Thymus (tissue), 11 donors: ENCODE measurements around the gene ARHGEF7. TPM values are rescaled to one million over a fixed set of nuclear protein-coding genes. Genes with fewer than 3 reads are reported as not detected.

Source experiments
- DNase-seq, 9 donors: peaks; one replicate each; pipeline ENCODE4 v3.0.0-alpha.2; 2013; ENCODE audit warnings: low spot score in 9 of 9, low read depth in 6 of 9, missing footprints in 1 of 9
- H3K27ac ChIP-seq, 2 donors: one replicate each; pipeline ENCODE4 v1.5.1; 2013; ENCODE audit warnings: control low read depth in 1 of 2, low read depth in 1 of 2, low read length in 1 of 2, mild to moderate bottlenecking in 1 of 2, moderate library complexity in 1 of 2
- H3K27me3 ChIP-seq, 2 donors: one replicate each; pipeline ENCODE4 v1.5.1; 2013; ENCODE audit warnings: low read length in 1 of 2; ENCODE audit not compliant: control insufficient read depth in 2 of 2, insufficient read depth in 1 of 2
- H3K36me3 ChIP-seq, 2 donors: one replicate each; pipeline ENCODE4 v1.5.1; 2013; ENCODE audit warnings: low read length in 1 of 2, mild to moderate bottlenecking in 1 of 2, moderate library complexity in 1 of 2; ENCODE audit not compliant: control insufficient read depth in 2 of 2, insufficient read depth in 2 of 2
- H3K4me1 ChIP-seq, 2 donors: one replicate each; pipeline ENCODE4 v1.5.1; 2013; ENCODE audit warnings: low read length in 2 of 2; ENCODE audit not compliant: control insufficient read depth in 2 of 2, insufficient read depth in 2 of 2
- H3K4me3 ChIP-seq, 2 donors: one replicate each; pipeline ENCODE4 v1.5.1; 2013; ENCODE audit warnings: low read length in 2 of 2, control low read depth in 1 of 2, mild to moderate bottlenecking in 1 of 2
- H3K9me3 ChIP-seq, 2 donors: one replicate each; pipeline ENCODE4 v1.5.1; 2013; ENCODE audit warnings: low read length in 1 of 2, mild to moderate bottlenecking in 1 of 2; ENCODE audit not compliant: control insufficient read depth in 2 of 2, insufficient read depth in 1 of 2
- WGBS: extraction: QIAGEN DNeasy Blood & Tissue Kit; methylation state at CpG from one replicate; pipeline ENCODE4 v1.1.7; 2013; 5-methylcytosine and 5-hydroxymethylcytosine counted together
- polyA plus RNA-seq: library from polyadenylated mRNA; stranded (reverse); fragments of 200-250 nt; gene quantifications from one replicate; pipeline ENCODE4 v1.2.3, GENCODE V29; 2013
- total RNA-seq: library from RNA; stranded (reverse); fragments of 120-200 nt; gene quantifications from one replicate; pipeline ENCODE4 v1.2.4, GENCODE V29; 2013
- donor health status: healthy.

Gene ARHGEF7
- total and polyA plus RNA-seq, 2 donors = 60.4 to 71.9 TPM

DNA sequence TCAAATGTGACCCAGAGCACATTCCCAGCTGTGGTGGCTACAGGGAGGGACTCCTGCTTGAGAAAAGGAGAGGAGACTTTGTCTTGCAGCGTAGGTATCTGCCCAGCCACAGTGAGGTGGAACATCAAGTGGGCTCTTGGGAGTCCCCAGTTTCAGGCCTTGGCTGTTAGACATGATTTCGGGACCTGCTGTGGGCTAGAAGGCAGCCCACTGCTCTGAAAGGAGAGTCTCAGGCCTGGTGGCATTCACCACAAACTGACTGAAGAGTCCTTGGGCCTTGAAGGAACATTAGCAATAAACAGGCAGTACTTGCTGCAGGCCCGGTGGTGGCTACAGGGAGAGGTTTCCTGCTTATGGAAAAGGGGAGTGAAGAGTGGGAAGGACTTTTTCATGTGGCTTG, 143.5 kb downstream of the ARHGEF7 start:
- peaks cover 9 to 17% of the 10 kb centered on the region in 2 donors for H3K9me3 ChIP-seq
- no peaks in the 10 kb centered on the region for H3K27me3 ChIP-seq
- 96% methylated on average over 3 of the region's 3 CpGs for WGBS
- H3K36me3 ChIP-seq = peaks cover 62 to 68% of the 10 kb centered on the region in 2 donors
- no peak overlapping the region for H3K27ac ChIP-seq
- no peak for DNase-seq
- no peaks in the 10 kb centered on the region for H3K4me1 ChIP-seq
- H3K4me3 ChIP-seq = no peak overlapping the region

DNA sequence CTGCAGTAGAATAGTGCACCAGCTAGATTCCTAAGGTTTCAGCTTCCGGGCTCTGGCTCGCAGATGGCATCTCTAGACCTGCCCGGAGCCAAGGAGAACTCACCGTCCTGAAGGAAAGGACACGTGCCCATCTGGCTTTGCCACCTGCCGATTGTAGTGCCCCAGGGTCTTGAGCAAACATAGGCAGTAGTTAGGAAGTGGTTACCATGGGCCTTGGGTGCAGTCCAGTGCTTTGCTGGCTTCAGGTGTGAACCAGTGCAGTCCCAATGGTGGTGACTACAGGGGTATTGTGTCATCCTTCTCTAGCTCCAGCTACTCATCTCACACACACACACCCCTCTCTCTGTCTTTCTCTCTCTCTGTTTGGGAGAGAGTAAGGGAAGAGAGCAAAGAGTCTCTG, 143.9 kb downstream of the ARHGEF7 start:
- H3K27me3 ChIP-seq = no peaks in the 10 kb centered on the region
- no peak overlapping the region for H3K4me3 ChIP-seq
- 96% methylated on average over 6 of the region's 6 CpGs for WGBS
- no peak for DNase-seq
- H3K4me1 ChIP-seq = no peaks in the 10 kb centered on the region
- H3K27ac ChIP-seq = no peak overlapping the region
- H3K9me3 ChIP-seq = peaks cover 9 to 15% of the 10 kb centered on the region in 2 donors
- peaks cover 63 to 68% of the 10 kb centered on the region in 2 donors for H3K36me3 ChIP-seq

DNA sequence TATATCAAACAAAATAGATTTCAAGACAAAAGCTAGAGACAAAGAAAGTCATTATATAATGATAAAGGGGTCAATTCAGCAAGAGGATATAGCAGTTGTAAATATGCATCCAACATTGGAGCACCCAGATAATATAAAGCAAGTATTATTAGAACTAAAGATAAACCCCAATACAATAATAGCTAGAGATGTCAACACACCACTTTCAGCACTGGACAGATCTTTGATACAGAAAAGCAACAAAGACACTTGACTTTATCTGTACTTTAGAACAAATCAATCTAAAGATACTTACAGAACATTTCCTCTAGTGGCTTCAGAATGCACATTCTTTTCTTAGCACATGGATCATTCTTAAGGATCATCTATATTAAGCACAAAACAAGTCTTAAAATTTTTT, 146.2 kb downstream of the ARHGEF7 start:
- no peak overlapping the region for H3K27ac ChIP-seq
- H3K27me3 ChIP-seq = no peaks in the 10 kb centered on the region
- peaks cover 70% of the 10 kb centered on the region in 2 donors for H3K36me3 ChIP-seq
- DNase-seq = no peak
- peaks cover 9 to 15% of the 10 kb centered on the region in 2 donors for H3K9me3 ChIP-seq
- H3K4me1 ChIP-seq = no peaks in the 10 kb centered on the region
- H3K4me3 ChIP-seq = no peak overlapping the region

DNA sequence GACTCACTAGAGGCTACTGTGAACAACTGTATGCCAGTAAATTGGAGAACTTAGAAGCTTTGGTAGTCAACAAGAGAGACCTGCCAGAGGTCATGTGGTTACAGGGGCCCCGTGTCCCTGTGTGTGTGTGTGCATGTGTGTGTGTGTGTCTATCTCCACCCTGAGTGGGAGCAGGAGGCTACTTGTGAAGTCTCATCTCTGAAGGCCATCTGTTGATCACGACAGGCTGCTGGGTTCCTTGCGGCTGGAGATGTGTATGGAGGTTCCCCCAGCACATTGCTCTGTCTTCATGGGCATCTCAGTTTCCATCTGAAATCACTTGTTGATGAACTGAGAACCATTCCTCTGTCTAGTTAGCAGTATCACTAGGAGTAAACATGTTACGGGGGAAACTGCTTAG, 147.2 kb downstream of the ARHGEF7 start:
- no peaks in the 10 kb centered on the region for H3K4me1 ChIP-seq
- no peak overlapping the region for H3K4me3 ChIP-seq
- no peak overlapping the region for H3K27ac ChIP-seq
- no peaks in the 10 kb centered on the region for H3K27me3 ChIP-seq
- peaks cover 9 to 15% of the 10 kb centered on the region in 2 donors for H3K9me3 ChIP-seq
- WGBS = over 99% methylated on average over 4 of the region's 4 CpGs
- DNase-seq = no peak
- peaks cover 68 to 72% of the 10 kb centered on the region in 2 donors for H3K36me3 ChIP-seq

DNA sequence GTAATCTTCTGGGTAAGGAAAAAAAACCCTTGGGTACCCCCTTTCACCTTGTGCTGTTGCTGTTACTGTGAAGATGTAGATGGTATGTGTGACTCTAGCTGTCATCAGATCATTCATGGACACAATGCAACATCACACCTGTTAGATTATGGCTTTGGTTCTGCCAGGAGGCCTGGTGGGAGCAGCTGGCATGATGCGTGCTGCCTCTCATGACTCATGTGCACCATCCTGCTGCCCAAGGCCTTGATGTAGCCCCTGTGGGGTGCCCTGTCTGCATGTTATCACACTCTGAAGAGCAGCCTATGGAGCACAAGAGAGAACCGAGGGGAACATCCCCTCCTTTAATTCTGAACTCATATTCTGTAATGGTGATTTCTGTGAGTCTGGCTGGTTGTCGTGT, 147.6 kb downstream of the ARHGEF7 start:
- no peak for DNase-seq
- Histone ChIP-seq H3K9me3 (peaks cover 9 to 13% of the 10 kb centered on the region in 2 donors), H3K27me3 (no peaks in the 10 kb centered on the region), H3K4me1 (no peaks in the 10 kb centered on the region), H3K4me3 (no peak overlapping the region), H3K27ac (no peak overlapping the region), H3K36me3 (peaks cover 68 to 72% of the 10 kb centered on the region in 2 donors)
- 99% methylated on average over 3 of the region's 3 CpGs for WGBS

DNA sequence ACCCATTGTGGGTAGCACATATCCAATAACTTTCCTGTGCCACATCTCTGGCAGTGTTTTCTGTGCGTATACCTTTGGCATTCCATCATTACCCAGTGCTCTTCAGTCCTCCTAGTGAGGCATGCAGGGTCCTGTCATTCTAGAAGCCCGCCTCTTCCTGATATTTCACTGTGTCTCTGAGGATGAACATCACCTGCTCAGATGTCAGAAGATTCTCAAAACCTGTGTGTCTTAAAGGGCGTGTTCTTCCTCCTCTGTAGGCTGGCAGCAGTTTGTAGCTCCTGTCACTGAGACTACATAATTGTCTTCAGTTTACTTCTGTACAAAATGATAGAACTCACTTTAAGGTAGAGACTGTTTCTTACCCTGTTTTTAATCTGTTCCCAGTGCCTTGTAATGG, 148.5 kb downstream of the ARHGEF7 start:
- Histone ChIP-seq H3K9me3 (peaks cover 4% of the 10 kb centered on the region in 2 donors), H3K4me1 (peaks cover 0 to 2% of the 10 kb centered on the region in 2 donors), H3K27ac (no peak overlapping the region), H3K4me3 (no peak overlapping the region), H3K36me3 (peaks cover 67 to 72% of the 10 kb centered on the region in 2 donors), H3K27me3 (no peaks in the 10 kb centered on the region)
- DNase-seq = no peak
- 97% methylated on average over 3 of the region's 3 CpGs for WGBS

DNA sequence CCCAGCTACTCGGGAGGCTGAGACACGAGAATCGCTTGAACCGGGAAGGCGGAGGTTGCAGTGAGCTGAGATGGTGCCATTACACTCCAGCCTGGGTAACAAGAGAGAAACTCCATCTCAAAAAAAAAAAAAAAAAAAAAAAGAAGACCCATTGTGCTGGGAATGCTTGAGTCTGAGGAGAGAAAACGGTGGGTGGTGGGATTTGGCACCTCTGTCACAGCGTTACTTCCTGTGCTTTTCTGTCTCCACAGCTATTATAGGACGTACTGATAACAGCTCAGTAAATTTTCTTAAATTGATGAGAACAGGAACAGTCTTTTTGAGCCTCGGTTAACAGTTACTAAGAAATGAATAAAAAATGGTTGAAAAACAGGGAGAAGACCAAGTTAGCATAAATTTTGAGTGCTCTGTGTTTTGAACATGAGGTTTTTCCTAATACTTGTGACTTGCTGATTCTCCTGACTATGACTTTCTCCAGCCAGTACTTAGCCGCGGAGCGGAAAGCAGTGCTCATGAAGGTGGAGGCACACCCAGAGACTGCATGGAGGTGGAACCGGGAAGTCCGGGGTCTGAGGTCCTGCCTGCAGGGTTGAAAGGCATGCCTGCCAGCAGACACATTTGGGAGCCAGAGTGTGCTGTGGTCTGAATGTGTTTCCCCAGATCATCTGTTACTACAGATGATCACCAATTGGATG, 150.0 kb downstream of the ARHGEF7 start:
- peaks cover 72 to 78% of the 10 kb centered on the region in 2 donors for H3K36me3 ChIP-seq

DNA sequence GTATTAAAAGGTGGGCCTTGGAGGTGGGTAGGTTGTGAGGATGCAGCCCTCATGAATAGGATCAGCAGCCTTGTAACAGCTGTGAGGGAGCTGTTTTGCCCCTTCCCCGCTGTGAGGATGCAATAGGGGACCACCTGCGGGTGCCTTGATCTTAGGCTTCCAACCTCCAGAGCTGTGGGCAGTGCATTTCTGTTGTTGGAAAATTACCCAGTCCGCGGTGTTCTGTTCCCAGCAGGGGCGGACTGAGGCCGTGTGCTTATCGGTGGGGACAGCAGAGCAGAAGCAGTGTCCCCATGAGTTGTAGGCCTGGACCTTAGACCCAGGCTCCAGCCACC, 150.6 kb downstream of the ARHGEF7 start:
- H3K27me3 ChIP-seq = no peaks in the 10 kb centered on the region
- 99% methylated on average over 7 of the region's 7 CpGs for WGBS
- no peak for DNase-seq
- H3K36me3 ChIP-seq = peaks cover 77 to 81% of the 10 kb centered on the region in 2 donors
- no peak overlapping the region for H3K27ac ChIP-seq
- H3K4me1 ChIP-seq = peaks cover 0 to 6% of the 10 kb centered on the region in 2 donors
- H3K4me3 ChIP-seq = no peak overlapping the region
- no peaks in the 10 kb centered on the region for H3K9me3 ChIP-seq

More for the DNA sequence above, 150.0 kb downstream of the ARHGEF7 start:
- H3K27me3 ChIP-seq = no peaks in the 10 kb centered on the region
- 92% methylated on average over 14 of the region's 14 CpGs for WGBS
- no peaks in the 10 kb centered on the region for H3K9me3 ChIP-seq
- H3K4me3 ChIP-seq = no peak overlapping the region
- DNase-seq = no peak
- H3K4me1 ChIP-seq = peaks cover 0 to 6% of the 10 kb centered on the region in 2 donors
- no peak overlapping the region for H3K27ac ChIP-seq

DNA sequence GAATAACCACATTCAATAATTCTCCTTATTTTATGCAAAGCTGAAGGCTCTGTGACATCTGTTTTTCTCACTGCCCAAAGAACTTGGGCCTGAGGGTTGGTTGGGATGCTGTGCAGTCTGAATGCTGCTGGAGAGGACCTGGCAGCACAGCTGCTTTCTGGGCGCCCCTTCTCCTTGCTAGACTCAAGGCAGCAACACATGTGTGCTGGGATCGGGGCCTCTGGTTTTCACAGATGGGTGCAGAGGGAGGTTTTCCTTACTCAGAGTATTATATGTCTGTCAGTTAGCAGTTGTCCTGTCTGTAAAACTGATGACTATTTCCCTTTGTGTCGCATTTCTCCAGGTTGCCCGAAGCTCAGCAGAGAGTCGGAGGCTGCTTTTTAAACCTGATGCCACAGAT, 152.1 kb downstream of the ARHGEF7 start:
- no peak overlapping the region for H3K27ac ChIP-seq
- H3K9me3 ChIP-seq = no peaks in the 10 kb centered on the region
- no peak overlapping the region for H3K4me3 ChIP-seq
- H3K36me3 ChIP-seq = peaks cover 90 to 94% of the 10 kb centered on the region in 2 donors
- H3K4me1 ChIP-seq = peaks cover 0 to 6% of the 10 kb centered on the region in 2 donors
- no peaks in the 10 kb centered on the region for H3K27me3 ChIP-seq
- DNase-seq = no peak
- 97% methylated on average over 5 of the region's 5 CpGs for WGBS
